ENCODE measurements around the gene HDAC2. TPM values are rescaled to one million over a fixed set of nuclear protein-coding genes. Genes with fewer than 3 reads are reported as not detected.
"Not testable (repeated sequence)": the region's sequence is repeated elsewhere in the genome, so short reads cannot be mapped to it uniquely, and the experiment has no call there.

The HDAC2 gene
- total RNA-seq, 1 experiment from 2014 or later, result 118 TPM

- intact Hi-C loops (cut with micrococcal nuclease), result no loop called here
- POLR2A ChIA-PET, result no interaction called here
- CTCF ChIA-PET, result interaction anchor here (0.7 to 3.7 kb wide), 4 partner anchors 10 to 1565 kb away, joined by 3 to 17 read pairs (median 3); no protein-coding TSS in a partner anchor
- BruUV-seq (replicated peaks), result no TSS peak
- no peaks in the 10 kb centered on the region for H3K9me3 Mint-ChIP-seq (ENCODE audit: unreplicated experiment)
- no peaks in the 10 kb centered on the region for H3K27me3 Mint-ChIP-seq (ENCODE audit: insufficient read depth, unreplicated experiment)
- no peak overlapping the region for H3K27ac Mint-ChIP-seq (ENCODE audit: low read depth, unreplicated experiment)
- no peak overlapping the region for H3K4me3 Mint-ChIP-seq (ENCODE audit: unreplicated experiment)
- DNase-seq (ENCODE audit: unreplicated experiment), result no peak
- no peak for TF ChIP-seq CTCF (IDR thresholded peaks at IDR 0.05; ENCODE audit: unreplicated experiment)
- no peaks in the 10 kb centered on the region for H3K4me1 Mint-ChIP-seq (ENCODE audit: insufficient read depth, unreplicated experiment)
- no peaks in the 10 kb centered on the region for H3K36me3 Mint-ChIP-seq (ENCODE audit: insufficient read depth, unreplicated experiment)
These were observed 49.5 kb downstream of the HDAC2 start for GRCh38 chr6:113921299-113921904.

GRCh38 chr6:113920663-113921267, 50.2 kb downstream of the HDAC2 start:
- no peaks in the 10 kb centered on the region for H3K36me3 Mint-ChIP-seq (ENCODE audit: insufficient read depth, unreplicated experiment)

GRCh38 chr6:113910285-113910684, 60.7 kb downstream of the HDAC2 start:
- H3K27me3 Mint-ChIP-seq (ENCODE audit: insufficient read depth, unreplicated experiment); H3K36me3 Mint-ChIP-seq (ENCODE audit: insufficient read depth, unreplicated experiment); DNase-seq (ENCODE audit: unreplicated experiment); intact Hi-C loops (cut with micrococcal nuclease); H3K4me3 Mint-ChIP-seq (ENCODE audit: unreplicated experiment); H3K4me1 Mint-ChIP-seq (ENCODE audit: insufficient read depth, unreplicated experiment); BruUV-seq (replicated peaks); POLR2A ChIA-PET; H3K27ac Mint-ChIP-seq (ENCODE audit: low read depth, unreplicated experiment); H3K9me3 Mint-ChIP-seq (ENCODE audit: unreplicated experiment): not testable (repeated sequence)
- CTCF ChIA-PET, result interaction anchor here (0.6 to 4.1 kb wide), 21 partner anchors 11 to 1867 kb away, joined by 3 to 40 read pairs (median 3); no protein-coding TSS in a partner anchor

More at GRCh38 chr6:113920663-113921267, 50.2 kb downstream of the HDAC2 start:
- TF ChIP-seq CTCF (IDR thresholded peaks at IDR 0.05; ENCODE audit: unreplicated experiment), result no peak
- no peak for DNase-seq (ENCODE audit: unreplicated experiment)
- ChIA-PET POLR2A (no interaction called here), CTCF (interaction anchor here (0.8 to 3.7 kb wide), 3 partner anchors 9 to 16 kb away, joined by 3 to 17 read pairs (median 3); no protein-coding TSS in a partner anchor)
- BruUV-seq (replicated peaks), result no TSS peak
- Mint-ChIP-seq H3K27ac (ENCODE audit: low read depth, unreplicated experiment) (no peak overlapping the region), H3K4me1 (ENCODE audit: insufficient read depth, unreplicated experiment) (no peaks in the 10 kb centered on the region), H3K9me3 (ENCODE audit: unreplicated experiment) (no peaks in the 10 kb centered on the region), H3K4me3 (ENCODE audit: unreplicated experiment) (no peak overlapping the region), H3K27me3 (ENCODE audit: insufficient read depth, unreplicated experiment) (no peaks in the 10 kb centered on the region)
- intact Hi-C loops (cut with micrococcal nuclease), result no loop called here

GRCh38 chr6:113909224-113909856, 61.6 kb downstream of the HDAC2 start:
- Mint-ChIP-seq H3K36me3 (ENCODE audit: insufficient read depth, unreplicated experiment) (no peaks in the 10 kb centered on the region), H3K27me3 (ENCODE audit: insufficient read depth, unreplicated experiment) (no peaks in the 10 kb centered on the region), H3K4me3 (ENCODE audit: unreplicated experiment) (no peak overlapping the region), H3K4me1 (ENCODE audit: insufficient read depth, unreplicated experiment) (no peaks in the 10 kb centered on the region), H3K27ac (ENCODE audit: low read depth, unreplicated experiment) (no peak overlapping the region), H3K9me3 (ENCODE audit: unreplicated experiment) (no peaks in the 10 kb centered on the region)
- TF ChIP-seq CTCF (IDR thresholded peaks at IDR 0.05; ENCODE audit: unreplicated experiment), result peak; percentile 53
- ChIA-PET POLR2A (interaction anchor here (0.9 kb wide), 1 partner anchor 30 kb away, joined by 4 read pairs; no protein-coding TSS in a partner anchor), CTCF (interaction anchor here (0.6 to 4.1 kb wide), 36 partner anchors 9 to 1570 kb away, joined by 3 to 40 read pairs (median 3); no protein-coding TSS in a partner anchor)
- intact Hi-C loops (cut with micrococcal nuclease), result loop anchor here (1.0 kb wide), 2 partner anchors 1129 to 1729 kb away; no protein-coding TSS in a partner anchor
- DNase-seq (ENCODE audit: unreplicated experiment), result peak; percentile 61
- BruUV-seq (replicated peaks), result no TSS peak

Data from MCF 10A (cell line).